ENCODE measurements around the gene AIF1L. TPM values are rescaled to one million over a fixed set of nuclear protein-coding genes. Genes with fewer than 3 reads are reported as not detected.
"Not testable (repeated sequence)": the region's sequence is repeated elsewhere in the genome, so short reads cannot be mapped to it uniquely, and the experiment has no call there.

The AIF1L gene
- total RNA-seq, 1 donor from 2014 or later = 22.2 TPM

GRCh38 chr9:131094622-131095021 lies 1.7 kb upstream of the AIF1L start:
- ATAC-seq = peak; percentile 72
- intact Hi-C loops (cut with DNase I) = no loop called here
- DNase-seq (ENCODE audit: missing footprints) = no peak

GRCh38 chr9:131095666-131096268 lies 564 bp upstream of the AIF1L start:
- peak; percentile 5 for ATAC-seq
- no peak for DNase-seq (ENCODE audit: missing footprints)
- intact Hi-C loops (cut with DNase I) = no loop called here

GRCh38 chr9:131097126-131097947 lies 1.0 kb downstream of the AIF1L start:
- ATAC-seq (no peak), DNase-seq (ENCODE audit: missing footprints) (no peak)
- intact Hi-C loops (cut with DNase I) = no loop called here

GRCh38 chr9:131097948-131098278 lies 1.6 kb downstream of the AIF1L start:
- DNase-seq (ENCODE audit: missing footprints) = no peak
- ATAC-seq = peak; percentile 16
- intact Hi-C loops (cut with DNase I) = no loop called here

- DNase-seq (ENCODE audit: missing footprints) (no peak), ATAC-seq (no peak)
- intact Hi-C loops (cut with DNase I) = no loop called here
Measured at GRCh38 chr9:131098391-131099101, 2.2 kb downstream of the AIF1L start.

GRCh38 chr9:131099102-131099606 lies 2.8 kb downstream of the AIF1L start:
- intact Hi-C loops (cut with DNase I) = no loop called here
- no peak for ATAC-seq
- no peak for DNase-seq (ENCODE audit: missing footprints)

- ATAC-seq; intact Hi-C loops (cut with DNase I); DNase-seq (ENCODE audit: missing footprints): not testable (repeated sequence)
Measured at GRCh38 chr9:131099845-131100244, 3.5 kb downstream of the AIF1L start.

GRCh38 chr9:131100445-131100844 lies 4.1 kb downstream of the AIF1L start:
- intact Hi-C loops (cut with DNase I) = no loop called here
- no peak for ATAC-seq
- DNase-seq (ENCODE audit: missing footprints) = no peak

GRCh38 chr9:131101207-131101964 lies 5.1 kb downstream of the AIF1L start:
- ATAC-seq (no peak), DNase-seq (ENCODE audit: missing footprints) (no peak)
- intact Hi-C loops (cut with DNase I) = no loop called here

- intact Hi-C loops (cut with DNase I) = no loop called here
- ATAC-seq = no peak
- DNase-seq (ENCODE audit: missing footprints) = no peak
Measured at GRCh38 chr9:131103024-131103423, 6.7 kb downstream of the AIF1L start.

- ATAC-seq (no peak), DNase-seq (ENCODE audit: missing footprints) (no peak)
- intact Hi-C loops (cut with DNase I) = no loop called here
Measured at GRCh38 chr9:131103535-131103934, 7.2 kb downstream of the AIF1L start.

- intact Hi-C loops (cut with DNase I) = no loop called here
- DNase-seq (ENCODE audit: missing footprints) (no peak), ATAC-seq (no peak)
Measured at GRCh38 chr9:131104016-131104740, 7.8 kb downstream of the AIF1L start.

GRCh38 chr9:131105952-131106351 lies 9.6 kb downstream of the AIF1L start:
- DNase-seq (ENCODE audit: missing footprints) = no peak
- intact Hi-C loops (cut with DNase I) = no loop called here
- no peak for ATAC-seq

GRCh38 chr9:131107760-131108159 lies 11.4 kb downstream of the AIF1L start:
- ATAC-seq (peak; percentile 33), DNase-seq (ENCODE audit: missing footprints) (no peak)
- intact Hi-C loops (cut with DNase I) = no loop called here

GRCh38 chr9:131111186-131111853 lies 15.0 kb downstream of the AIF1L start:
- no peak for ATAC-seq
- intact Hi-C loops (cut with DNase I) = no loop called here
- no peak for DNase-seq (ENCODE audit: missing footprints)

GRCh38 chr9:131111854-131112311 lies 15.6 kb downstream of the AIF1L start:
- no peak for DNase-seq (ENCODE audit: missing footprints)
- no peak for ATAC-seq
- intact Hi-C loops (cut with DNase I) = no loop called here

- intact Hi-C loops (cut with DNase I) = no loop called here
- ATAC-seq (no peak), DNase-seq (ENCODE audit: missing footprints) (no peak)
Measured at GRCh38 chr9:131112374-131113154, 16.2 kb downstream of the AIF1L start.

All from Right ventricle myocardium inferior (tissue), 1 donor.